Ovary (tissue), 3 donors: Measurements from ENCODE around the gene WDR59.

ENCODE experiments used
- EP300 ChIP-seq: sonication (generic); formaldehyde crosslinking; IDR thresholded peaks from one replicate; pipeline ENCODE4 v1.6.1; 2017; ENCODE audit warnings: antibody characterized with exemption
- POLR2A ChIP-seq: fragments of 450-650 bp; IDR thresholded peaks from one replicate; pipeline ENCODE4 v1.6.1; 2017; ENCODE audit warnings: antibody characterized with exemption, mild to moderate bottlenecking, moderate library complexity
- TF ChIP-seq, protein P1 (sequence below), 3 donors: fragments of 450-650 bp in 2 of 3; fragments of 200-600 bp in 1 of 3; IDR thresholded peaks; one replicate each; pipeline versions ENCODE4 v1.5.1 to v1.8.0; 2016 to 2022; ENCODE audit warnings: antibody characterized with exemption in 3 of 3, mild to moderate bottlenecking in 1 of 3
- donor health status: DM: no; HTN: no; CAD: no.

DNA sequence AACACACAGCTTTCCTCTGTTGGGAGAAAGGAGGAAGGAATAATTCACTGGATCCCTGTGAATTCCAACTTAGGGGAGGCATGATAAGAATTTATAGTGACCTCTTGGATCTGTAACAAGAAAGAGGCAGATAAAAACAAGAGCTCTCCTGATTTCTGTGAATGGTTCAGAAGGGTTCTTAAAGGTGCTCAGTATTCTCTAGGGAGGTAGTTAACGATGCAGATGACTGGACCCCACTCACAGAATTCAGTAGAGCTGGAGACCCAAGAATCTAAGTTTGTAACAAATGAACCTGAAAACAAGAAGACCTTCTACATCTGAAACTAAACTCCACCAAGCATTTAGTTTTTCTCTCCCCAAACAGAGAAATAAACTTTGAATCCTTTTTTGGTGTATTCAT is 22.5 kb upstream of the WDR59 start:
- TF ChIP-seq, protein P1, sequence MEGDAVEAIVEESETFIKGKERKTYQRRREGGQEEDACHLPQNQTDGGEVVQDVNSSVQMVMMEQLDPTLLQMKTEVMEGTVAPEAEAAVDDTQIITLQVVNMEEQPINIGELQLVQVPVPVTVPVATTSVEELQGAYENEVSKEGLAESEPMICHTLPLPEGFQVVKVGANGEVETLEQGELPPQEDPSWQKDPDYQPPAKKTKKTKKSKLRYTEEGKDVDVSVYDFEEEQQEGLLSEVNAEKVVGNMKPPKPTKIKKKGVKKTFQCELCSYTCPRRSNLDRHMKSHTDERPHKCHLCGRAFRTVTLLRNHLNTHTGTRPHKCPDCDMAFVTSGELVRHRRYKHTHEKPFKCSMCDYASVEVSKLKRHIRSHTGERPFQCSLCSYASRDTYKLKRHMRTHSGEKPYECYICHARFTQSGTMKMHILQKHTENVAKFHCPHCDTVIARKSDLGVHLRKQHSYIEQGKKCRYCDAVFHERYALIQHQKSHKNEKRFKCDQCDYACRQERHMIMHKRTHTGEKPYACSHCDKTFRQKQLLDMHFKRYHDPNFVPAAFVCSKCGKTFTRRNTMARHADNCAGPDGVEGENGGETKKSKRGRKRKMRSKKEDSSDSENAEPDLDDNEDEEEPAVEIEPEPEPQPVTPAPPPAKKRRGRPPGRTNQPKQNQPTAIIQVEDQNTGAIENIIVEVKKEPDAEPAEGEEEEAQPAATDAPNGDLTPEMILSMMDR (IDR thresholded peaks at IDR 0.05): no peak
- TF ChIP-seq POLR2A (no peak), EP300 (no peak)
